Cardiac fibroblast (primary cell): ENCODE data around the gene PIK3R3.

Experiments
- DNase-seq, 2 donors: peaks; one replicate each; pipeline versions ENCODE4 v3.0.0 to v3.0.0-alpha.2; 2010; ENCODE audit warnings: low read depth in 2 of 2
- H3K4me3 ChIP-seq, 2 donors: replicated peaks in 1 of 2; 1 replicate in 1 of 2; 2 replicates in 1 of 2; pipeline ENCODE4 v1.5.1; 2011; ENCODE audit warnings: low read depth in 2 of 2, low read length in 2 of 2, mild to moderate bottlenecking in 2 of 2, moderate library complexity in 1 of 2
- TF ChIP-seq, protein P1 (sequence below): IDR thresholded peaks from one replicate; pipeline ENCODE4 v1.5.1; 2011; ENCODE audit warnings: low read depth, mild to moderate bottlenecking, low read length, inconsistent platforms

The PIK3R3 gene

DNA sequence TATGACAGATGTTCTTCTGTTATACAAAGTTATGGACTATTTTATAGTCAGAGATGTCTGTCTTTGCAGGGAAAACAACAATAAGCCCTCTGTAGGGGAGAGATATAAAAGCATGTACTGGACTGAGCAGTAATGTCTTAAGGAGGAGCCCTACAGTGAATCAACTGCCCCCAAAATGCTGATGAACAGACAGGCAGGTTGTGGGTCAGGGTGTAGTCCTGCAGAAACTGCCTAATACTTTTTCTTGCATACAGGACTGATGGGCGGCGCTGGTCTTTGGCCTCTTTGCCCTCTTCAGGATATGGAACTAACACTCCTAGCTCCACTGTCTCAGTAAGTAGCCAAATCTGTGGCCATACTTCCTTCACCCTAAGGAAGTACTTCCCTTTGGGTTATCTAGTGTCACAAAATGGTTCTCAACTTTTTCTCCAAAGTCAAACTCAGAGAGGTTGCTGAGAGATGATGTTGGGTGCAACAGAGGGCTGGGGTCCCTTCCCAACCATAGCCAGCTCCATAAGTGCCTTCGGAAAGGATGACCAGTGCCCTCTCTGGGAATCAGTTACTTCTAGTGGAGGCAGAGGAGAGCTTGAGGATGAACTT lies 129.8 kb downstream of the PIK3R3 start:
- no peak for DNase-seq
- TF ChIP-seq, protein P1, sequence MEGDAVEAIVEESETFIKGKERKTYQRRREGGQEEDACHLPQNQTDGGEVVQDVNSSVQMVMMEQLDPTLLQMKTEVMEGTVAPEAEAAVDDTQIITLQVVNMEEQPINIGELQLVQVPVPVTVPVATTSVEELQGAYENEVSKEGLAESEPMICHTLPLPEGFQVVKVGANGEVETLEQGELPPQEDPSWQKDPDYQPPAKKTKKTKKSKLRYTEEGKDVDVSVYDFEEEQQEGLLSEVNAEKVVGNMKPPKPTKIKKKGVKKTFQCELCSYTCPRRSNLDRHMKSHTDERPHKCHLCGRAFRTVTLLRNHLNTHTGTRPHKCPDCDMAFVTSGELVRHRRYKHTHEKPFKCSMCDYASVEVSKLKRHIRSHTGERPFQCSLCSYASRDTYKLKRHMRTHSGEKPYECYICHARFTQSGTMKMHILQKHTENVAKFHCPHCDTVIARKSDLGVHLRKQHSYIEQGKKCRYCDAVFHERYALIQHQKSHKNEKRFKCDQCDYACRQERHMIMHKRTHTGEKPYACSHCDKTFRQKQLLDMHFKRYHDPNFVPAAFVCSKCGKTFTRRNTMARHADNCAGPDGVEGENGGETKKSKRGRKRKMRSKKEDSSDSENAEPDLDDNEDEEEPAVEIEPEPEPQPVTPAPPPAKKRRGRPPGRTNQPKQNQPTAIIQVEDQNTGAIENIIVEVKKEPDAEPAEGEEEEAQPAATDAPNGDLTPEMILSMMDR: no peak
- no peak overlapping the region for H3K4me3 ChIP-seq

DNA sequence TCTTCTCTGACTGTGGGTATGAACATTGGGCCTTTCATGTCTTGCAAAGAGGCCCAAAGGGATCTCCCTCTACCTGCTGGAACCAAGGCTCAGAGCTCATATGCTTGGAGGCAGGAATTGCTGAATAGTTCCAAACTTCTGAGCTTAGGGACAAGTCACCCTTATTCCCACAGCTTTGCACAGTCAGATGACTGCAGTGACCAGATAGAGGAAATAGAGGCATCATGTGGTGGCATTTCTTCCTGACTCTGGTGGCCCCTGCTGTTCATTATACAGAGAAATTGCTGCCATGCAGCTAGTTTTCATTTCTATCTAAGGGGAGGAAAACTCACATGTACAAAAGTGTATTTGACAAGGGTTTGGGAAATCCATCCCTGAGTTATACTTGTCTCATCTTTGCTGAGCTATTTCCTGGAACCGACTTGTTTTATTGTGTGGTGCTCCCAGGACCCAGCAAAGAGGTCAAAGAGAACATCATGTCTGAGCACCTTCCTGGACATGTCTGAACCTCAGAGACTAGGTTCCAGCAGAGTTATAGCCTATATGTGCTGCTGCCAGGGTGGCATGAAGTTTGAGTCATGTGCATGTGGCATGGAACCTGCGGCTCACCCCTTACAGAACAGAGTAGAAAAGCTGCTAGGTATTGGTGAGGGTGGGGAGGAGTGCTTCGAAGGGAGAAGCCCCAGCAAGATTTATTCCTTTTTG lies 131.2 kb downstream of the PIK3R3 start:
- no peak overlapping the region for H3K4me3 ChIP-seq
- no peak for DNase-seq
- TF ChIP-seq, protein P1: no peak

GRCh38 chr1:45999507-45999906 lies 132.9 kb downstream of the PIK3R3 start:
- peak in 1 of 2 donors; percentile 16 for DNase-seq
- H3K4me3 ChIP-seq: no peak overlapping the region
- TF ChIP-seq, protein P1: no peak

GRCh38 chr1:45998020-45998617 lies 134.3 kb downstream of the PIK3R3 start:
- no peak overlapping the region for H3K4me3 ChIP-seq
- TF ChIP-seq, protein P1: no peak
- no peak for DNase-seq

DNA sequence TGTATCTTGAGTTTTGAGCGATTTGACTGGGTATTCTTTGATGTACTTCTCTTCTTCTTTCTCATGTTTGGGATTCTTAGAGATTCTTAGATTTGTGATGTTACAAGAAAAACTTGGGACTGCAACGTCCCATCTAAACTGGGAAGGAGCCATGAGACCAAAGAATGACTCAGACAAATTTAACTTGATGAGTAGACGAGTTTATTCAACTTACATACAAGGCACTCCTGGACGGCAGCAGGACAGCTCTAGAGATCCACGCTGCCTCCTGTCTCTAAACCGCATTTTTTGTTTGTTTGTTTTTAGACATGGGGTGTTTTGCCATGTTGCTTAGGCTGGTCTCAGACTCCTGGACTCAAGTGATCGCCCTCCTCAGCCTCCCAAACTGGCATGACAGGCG lies 137.1 kb downstream of the PIK3R3 start:
- DNase-seq: peak in 1 of 2 donors; percentile 26
- TF ChIP-seq, protein P1: no peak
- H3K4me3 ChIP-seq: no peak overlapping the region

DNA sequence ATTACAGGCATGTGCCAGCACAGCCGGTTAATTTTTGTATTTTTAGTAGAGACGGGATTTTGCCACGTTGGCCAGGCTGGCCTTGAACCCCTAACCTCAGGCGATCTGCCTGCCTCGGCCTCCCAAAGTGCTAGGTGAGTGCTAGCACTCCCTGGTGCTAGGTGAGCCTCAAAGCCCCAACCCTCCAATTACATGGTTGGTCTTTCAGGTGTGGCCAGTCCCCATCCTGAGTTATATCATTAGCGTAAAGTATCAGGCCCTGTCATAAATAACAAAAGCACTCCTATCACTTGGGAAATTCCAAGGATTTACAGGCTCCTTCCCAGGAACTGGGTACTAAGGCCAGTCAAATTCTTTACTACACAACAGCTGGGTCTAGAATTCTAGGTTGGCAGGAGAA lies 138.0 kb downstream of the PIK3R3 start:
- DNase-seq: no peak
- TF ChIP-seq, protein P1: no peak

More for the DNA sequence above, 138.0 kb downstream of the PIK3R3 start:
- H3K4me3 ChIP-seq: no peak overlapping the region
